ENCODE results near the gene NHLRC2.
"Not testable (repeated sequence)": the region's sequence is repeated elsewhere in the genome, so short reads cannot be mapped to it uniquely, and the experiment has no call there.

NHLRC2 gene, protein sequence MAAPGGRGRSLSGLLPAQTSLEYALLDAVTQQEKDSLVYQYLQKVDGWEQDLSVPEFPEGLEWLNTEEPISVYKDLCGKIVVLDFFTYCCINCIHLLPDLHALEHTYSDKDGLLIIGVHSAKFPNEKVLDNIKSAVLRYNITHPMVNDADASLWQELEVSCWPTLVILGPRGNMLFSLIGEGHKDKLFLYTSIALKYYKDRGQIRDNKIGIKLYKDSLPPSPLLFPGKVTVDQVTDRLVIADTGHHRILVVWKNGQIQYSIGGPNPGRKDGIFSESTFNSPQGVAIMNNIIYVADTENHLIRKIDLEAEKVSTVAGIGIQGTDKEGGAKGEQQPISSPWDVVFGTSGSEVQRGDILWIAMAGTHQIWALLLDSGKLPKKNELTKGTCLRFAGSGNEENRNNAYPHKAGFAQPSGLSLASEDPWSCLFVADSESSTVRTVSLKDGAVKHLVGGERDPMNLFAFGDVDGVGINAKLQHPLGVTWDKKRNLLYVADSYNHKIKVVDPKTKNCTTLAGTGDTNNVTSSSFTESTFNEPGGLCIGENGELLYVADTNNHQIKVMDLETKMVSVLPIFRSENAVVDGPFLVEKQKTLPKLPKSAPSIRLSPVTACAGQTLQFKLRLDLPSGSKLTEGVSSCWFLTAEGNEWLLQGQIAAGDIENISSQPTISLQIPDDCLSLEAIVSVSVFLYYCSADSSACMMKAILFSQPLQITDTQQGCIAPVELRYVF

GRCh38 chr10:113854013-113854760 is at the start of gene NHLRC2, which contains the start of gene DCLRE1A:
NHLRC2 (plus strand) TSS chr10:113854661; CDS start chr10:113854873, 212 bp downstream.
DCLRE1A (minus strand) TSS chr10:113854082; CDS start chr10:113853182, 900 bp downstream.
- TF ChIP-seq, protein P1, sequence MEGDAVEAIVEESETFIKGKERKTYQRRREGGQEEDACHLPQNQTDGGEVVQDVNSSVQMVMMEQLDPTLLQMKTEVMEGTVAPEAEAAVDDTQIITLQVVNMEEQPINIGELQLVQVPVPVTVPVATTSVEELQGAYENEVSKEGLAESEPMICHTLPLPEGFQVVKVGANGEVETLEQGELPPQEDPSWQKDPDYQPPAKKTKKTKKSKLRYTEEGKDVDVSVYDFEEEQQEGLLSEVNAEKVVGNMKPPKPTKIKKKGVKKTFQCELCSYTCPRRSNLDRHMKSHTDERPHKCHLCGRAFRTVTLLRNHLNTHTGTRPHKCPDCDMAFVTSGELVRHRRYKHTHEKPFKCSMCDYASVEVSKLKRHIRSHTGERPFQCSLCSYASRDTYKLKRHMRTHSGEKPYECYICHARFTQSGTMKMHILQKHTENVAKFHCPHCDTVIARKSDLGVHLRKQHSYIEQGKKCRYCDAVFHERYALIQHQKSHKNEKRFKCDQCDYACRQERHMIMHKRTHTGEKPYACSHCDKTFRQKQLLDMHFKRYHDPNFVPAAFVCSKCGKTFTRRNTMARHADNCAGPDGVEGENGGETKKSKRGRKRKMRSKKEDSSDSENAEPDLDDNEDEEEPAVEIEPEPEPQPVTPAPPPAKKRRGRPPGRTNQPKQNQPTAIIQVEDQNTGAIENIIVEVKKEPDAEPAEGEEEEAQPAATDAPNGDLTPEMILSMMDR (IDR thresholded peaks at IDR 0.05; ENCODE audit: insufficient read depth, missing control alignments) = no peak
- FAIRE-seq (no peak), DNase-seq (ENCODE audit: insufficient read length, low spot score) (peak; percentile 11)

- TF ChIP-seq, protein P1 (IDR thresholded peaks at IDR 0.05; ENCODE audit: insufficient read depth, missing control alignments) = no peak
- FAIRE-seq (no peak), DNase-seq (ENCODE audit: insufficient read length, low spot score) (no peak)
Measured at GRCh38 chr10:113806503-113806902, 48.0 kb upstream of the NHLRC2 start.

DNA sequence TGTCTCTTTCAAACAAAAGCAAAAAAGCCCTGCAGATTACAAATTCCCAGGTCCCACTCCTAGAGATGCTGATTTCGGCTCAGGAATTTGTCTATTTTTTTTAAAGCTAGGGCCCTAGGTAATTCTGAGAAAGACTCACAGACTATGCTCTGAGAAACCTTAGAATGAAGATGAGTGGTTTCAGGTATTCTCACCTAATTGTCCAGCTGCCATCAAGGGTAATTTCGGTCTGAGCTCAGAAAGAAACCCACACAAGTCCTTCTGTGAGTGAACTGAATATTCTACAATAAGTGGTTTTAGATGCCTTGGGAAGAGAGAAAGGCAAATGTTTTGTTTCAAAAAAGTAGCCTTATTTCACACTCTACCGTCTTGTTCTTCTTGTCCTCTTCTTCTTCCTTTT is 46.3 kb upstream of the NHLRC2 start:
- FAIRE-seq (no peak), DNase-seq (ENCODE audit: insufficient read length, low spot score) (no peak)
- TF ChIP-seq, protein P1 (IDR thresholded peaks at IDR 0.05; ENCODE audit: insufficient read depth, missing control alignments) = no peak

GRCh38 chr10:113814700-113815099 is 39.8 kb upstream of the NHLRC2 start:
- not testable (repeated sequence) for FAIRE-seq; DNase-seq (ENCODE audit: insufficient read length, low spot score)

- TF ChIP-seq, protein P1 (IDR thresholded peaks at IDR 0.05; ENCODE audit: insufficient read depth, missing control alignments) = no peak
- FAIRE-seq = no peak
- DNase-seq (ENCODE audit: insufficient read length, low spot score) = no peak
Measured at GRCh38 chr10:113819989-113820388, 34.5 kb upstream of the NHLRC2 start.

GRCh38 chr10:113820507-113820906 is 34.0 kb upstream of the NHLRC2 start:
- TF ChIP-seq, protein P1 (IDR thresholded peaks at IDR 0.05; ENCODE audit: insufficient read depth, missing control alignments) = no peak
- DNase-seq (ENCODE audit: insufficient read length, low spot score) = no peak
- FAIRE-seq = no peak

- FAIRE-seq; DNase-seq (ENCODE audit: insufficient read length, low spot score): not testable (repeated sequence)
Measured at GRCh38 chr10:113821306-113821705, 33.2 kb upstream of the NHLRC2 start.

Measured in D721Med (cell line).